Colonic mucosa (tissue), 4 donors: Measurements from ENCODE around the gene KDM5B. TPM values are rescaled to one million over a fixed set of nuclear protein-coding genes. Genes with fewer than 3 reads are reported as not detected.
A peak's percentile ranks its signal among the peaks of the same experiment; 100 is the strongest.

Experiments used
- DNase-seq: peaks from one replicate; pipeline ENCODE4 v3.0.0-alpha.2; 2020
- H3K27ac ChIP-seq: fragments of 200-600 bp; one replicate; pipeline ENCODE4 v1.8.0; 2021
- H3K27me3 ChIP-seq: fragments of 200-600 bp; one replicate; pipeline ENCODE4 v1.8.0; 2021
- H3K36me3 ChIP-seq: fragments of 200-600 bp; one replicate; pipeline ENCODE4 v1.8.0; 2021
- H3K4me1 ChIP-seq: fragments of 200-600 bp; one replicate; pipeline ENCODE4 v1.8.0; 2021; ENCODE audit warnings: mild to moderate bottlenecking
- H3K4me3 ChIP-seq: fragments of 200-600 bp; one replicate; pipeline ENCODE4 v1.8.0; 2021
- H3K9ac ChIP-seq, 2 donors: one replicate each; pipeline ENCODE4 v1.7.0; 2013; ENCODE audit warnings: control low read depth in 2 of 2, low read depth in 2 of 2, low read length in 2 of 2
- H3K9me3 ChIP-seq: fragments of 200-600 bp; one replicate; pipeline ENCODE4 v1.8.0; 2021
- CTCF ChIP-seq: fragments of 200-600 bp; IDR thresholded peaks from one replicate; pipeline ENCODE4 v1.8.0; 2022; ENCODE audit warnings: antibody characterized with exemption, mild to moderate bottlenecking
- intact Hi-C: fragments of 100-400 bp; cut with DNase I; formaldehyde crosslinking; loops from one replicate; pipeline ENCODE4 v1.14.1; 2022
- total RNA-seq, 2 donors: library from RNA; stranded (reverse); fragmentation: NEBNext Ultra II Directional in 1 of 2; extraction: Animal tissue kit (Norgen Biotek cat#: 25700) in 1 of 2; gene quantifications; one replicate each; pipeline ENCODE4 v1.2.1, GENCODE V29; 2021
- donor health status: healthy.
- donor health status: DM: no; HTN: no; CAD: no.
- donor health status: DM: no; HTN: no; CAD: no.

The KDM5B gene
- total RNA-seq, 2 donors from 2014 or later = 70.1 to 93.4 TPM

GRCh38 chr1:202811296-202812175, 3.3 kb upstream of the KDM5B start:
- peak; percentile 58 for DNase-seq
- Histone ChIP-seq H3K9ac (peak overlapping the region; percentile 80 to 87), H3K27me3 (no peaks in the 10 kb centered on the region), H3K4me1 (peaks cover 13% of the 10 kb centered on the region), H3K9me3 (no peaks in the 10 kb centered on the region), H3K4me3 (peak overlapping the region; percentile 67), H3K27ac (peak overlapping the region; percentile 81), H3K36me3 (no peaks in the 10 kb centered on the region)
- no peak for TF ChIP-seq CTCF
- intact Hi-C loops = no loop called here

GRCh38 chr1:202810615-202811295, 2.5 kb upstream of the KDM5B start, which contains the start of gene PCAT6:
PCAT6 (plus strand) TSS chr1:202810954.
- peak; percentile 97 for DNase-seq
- no peak for TF ChIP-seq CTCF
- intact Hi-C loops = no loop called here

GRCh38 chr1:202810193-202810614, 2.0 kb upstream of the KDM5B start:
- Histone ChIP-seq H3K4me3 (peak overlapping the region; percentile 67), H3K27me3 (no peaks in the 10 kb centered on the region), H3K9ac (peak overlapping the region; percentile 76), H3K9me3 (no peaks in the 10 kb centered on the region), H3K27ac (peak overlapping the region; percentile 81), H3K36me3 (no peaks in the 10 kb centered on the region), H3K4me1 (peaks cover 22% of the 10 kb centered on the region)
- no peak for TF ChIP-seq CTCF
- no peak for DNase-seq
- intact Hi-C loops = no loop called here

More at GRCh38 chr1:202810615-202811295, 2.5 kb upstream of the KDM5B start, which contains the start of gene PCAT6:
- Histone ChIP-seq H3K9ac (peak within 1 kb of the TSS; percentile 80 to 87), H3K36me3 (no peaks in the 10 kb centered on the region), H3K4me3 (peak within 1 kb of the TSS; percentile 67), H3K27ac (peak within 1 kb of the TSS; percentile 81), H3K4me1 (peaks cover 19% of the 10 kb centered on the region), H3K9me3 (no peaks in the 10 kb centered on the region), H3K27me3 (no peaks in the 10 kb centered on the region)

GRCh38 chr1:202809597-202810159, 1.5 kb upstream of the KDM5B start:
- intact Hi-C loops = no loop called here
- Histone ChIP-seq H3K4me3 (no peak overlapping the region), H3K27me3 (no peaks in the 10 kb centered on the region), H3K36me3 (no peaks in the 10 kb centered on the region), H3K27ac (peak overlapping the region; percentile 81), H3K9ac (no peak overlapping the region), H3K4me1 (peaks cover 25% of the 10 kb centered on the region), H3K9me3 (no peaks in the 10 kb centered on the region)
- TF ChIP-seq CTCF = no peak
- no peak for DNase-seq

- H3K9me3 ChIP-seq = no peaks in the 10 kb centered on the region
- peak overlapping the region; percentile 80 to 94 for H3K9ac ChIP-seq
- intact Hi-C loops = no loop called here
- peak overlapping the region; percentile 96 for H3K4me3 ChIP-seq
- peak; percentile 38 for DNase-seq
- H3K4me1 ChIP-seq = peaks cover 26% of the 10 kb centered on the region
- no peaks in the 10 kb centered on the region for H3K36me3 ChIP-seq
- no peaks in the 10 kb centered on the region for H3K27me3 ChIP-seq
- no peak for TF ChIP-seq CTCF
- peak overlapping the region; percentile 96 for H3K27ac ChIP-seq
Measured at GRCh38 chr1:202807451-202807925, 733 bp downstream of the KDM5B start.
